Left lobe of liver (tissue), 2 donors: ENCODE data around the gene GTF2A2. TPM values are rescaled to one million over a fixed set of nuclear protein-coding genes. Genes with fewer than 3 reads are reported as not detected.
"Not testable (repeated sequence)": the region's sequence is repeated elsewhere in the genome, so short reads cannot be mapped to it uniquely, and the experiment has no call there.

Experiments
- ATAC-seq: fragments of 200-7000 bp; cut with Tn5 transposase; one replicate; pipeline ENCODE4 v1.9.1; 2020; ENCODE audit warnings: mild to moderate bottlenecking, moderate library complexity
- DNase-seq: peaks from one replicate; pipeline ENCODE4 v3.0.0-alpha.2; 2020; ENCODE audit warnings: low spot score
- total RNA-seq: library from RNA; stranded (reverse); gene quantifications from one replicate; pipeline ENCODE4 v1.2.1, GENCODE V29; 2021
- donor health status: DM: no; HTN: no; CAD: no; lungs with moderate emphysema.
- donor health status: DM: no; HTN: yes; CAD: no.

Gene GTF2A2
- total RNA-seq, 1 donor from 2014 or later, result 33.0 TPM

GRCh38 chr15:59676565-59676964 is 19.2 kb upstream of the GTF2A2 start:
- ATAC-seq, result peak; percentile 15
- DNase-seq, result no peak

- peak; percentile 68 for ATAC-seq
These were observed 17.1 kb upstream of the GTF2A2 start for GRCh38 chr15:59674361-59674877.

GRCh38 chr15:59668556-59668955 is 11.2 kb upstream of the GTF2A2 start:
- no peak for ATAC-seq

More at GRCh38 chr15:59674361-59674877, 17.1 kb upstream of the GTF2A2 start:
- DNase-seq, result no peak

GRCh38 chr15:59662260-59662659 is 4.9 kb upstream of the GTF2A2 start:
- ATAC-seq (no peak), DNase-seq (no peak)

More at GRCh38 chr15:59668556-59668955, 11.2 kb upstream of the GTF2A2 start:
- DNase-seq, result no peak

- DNase-seq, result no peak
- ATAC-seq, result peak; percentile 25
These were observed 2.1 kb upstream of the GTF2A2 start for GRCh38 chr15:59659366-59659765.

- ATAC-seq (peak; percentile 14), DNase-seq (no peak)
These were observed 365 bp upstream of the GTF2A2 start for GRCh38 chr15:59657635-59658125.

GRCh38 chr15:59654046-59654445 is 3.3 kb downstream of the GTF2A2 start:
- DNase-seq (no peak), ATAC-seq (no peak)

GRCh38 chr15:59649603-59650002 is 7.7 kb downstream of the GTF2A2 start:
- DNase-seq (no peak), ATAC-seq (no peak)

- ATAC-seq, result no peak
- DNase-seq, result no peak
These were observed 10.2 kb downstream of the GTF2A2 start for GRCh38 chr15:59647085-59647484.

- DNase-seq, result no peak
- ATAC-seq, result no peak
These were observed 11.0 kb downstream of the GTF2A2 start for GRCh38 chr15:59646277-59646676.

- not testable (repeated sequence) for DNase-seq, ATAC-seq
These were observed 11.5 kb downstream of the GTF2A2 start for GRCh38 chr15:59645812-59646211.

- no peak for DNase-seq
- ATAC-seq, result no peak
These were observed 12.6 kb downstream of the GTF2A2 start for GRCh38 chr15:59644756-59645155.

- ATAC-seq, result no peak
- DNase-seq, result no peak
These were observed 15.0 kb downstream of the GTF2A2 start for GRCh38 chr15:59642351-59642750.

GRCh38 chr15:59637507-59637906 is 19.8 kb downstream of the GTF2A2 start:
- ATAC-seq, DNase-seq: not testable (repeated sequence)

- DNase-seq, result no peak
- ATAC-seq, result no peak
These were observed 21.1 kb downstream of the GTF2A2 start for GRCh38 chr15:59636184-59636583.

- peak; percentile 16 for ATAC-seq
- DNase-seq, result no peak
These were observed 24.6 kb downstream of the GTF2A2 start for GRCh38 chr15:59632714-59633113.

- ATAC-seq (peak; percentile 30), DNase-seq (no peak)
These were observed 35.0 kb downstream of the GTF2A2 start for GRCh38 chr15:59622289-59622688.

- ATAC-seq (no peak), DNase-seq (no peak)
These were observed 38.9 kb downstream of the GTF2A2 start for GRCh38 chr15:59618406-59618805.

- no peak for ATAC-seq
- no peak for DNase-seq
These were observed 40.9 kb downstream of the GTF2A2 start for GRCh38 chr15:59616379-59616778.

GRCh38 chr15:59615661-59616060 is 41.7 kb downstream of the GTF2A2 start:
- DNase-seq (no peak), ATAC-seq (no peak)

GRCh38 chr15:59614153-59614552 is 43.2 kb downstream of the GTF2A2 start:
- ATAC-seq, result no peak
- no peak for DNase-seq

- DNase-seq (no peak), ATAC-seq (peak; percentile 78)
These were observed 45.7 kb downstream of the GTF2A2 start, which contains the start of gene GCNT3 for GRCh38 chr15:59611276-59612260. Gene GCNT3 (plus strand): TSS chr15:59611783. CDS start chr15:59618239, 6,456 bp downstream.
